H1 (cell line): ENCODE data around the gene MEF2A. TPM values are rescaled to one million over a fixed set of nuclear protein-coding genes. Genes with fewer than 3 reads are reported as not detected.

ENCODE experiments used
- EGR1 ChIP-seq: IDR thresholded peaks from 2 replicates; pipeline ENCODE4 v1.6.1; 2011; ENCODE audit warnings: low read depth, low read length, borderline replicate concordance
- FOSL1 ChIP-seq: IDR thresholded peaks from 2 replicates; pipeline ENCODE4 v1.6.1; 2011; ENCODE audit warnings: mild to moderate bottlenecking, low read depth, low read length, moderate library complexity; ENCODE audit not compliant: insufficient read depth
- polyA plus RNA-seq, 7 experiments: library from polyadenylated mRNA; depleted of rRNA in 3 of 7; stranded (reverse) in 5 of 7; unstranded in 2 of 7; fragments of >200 nt in 5 of 7; fragments of 200-250 nt in 2 of 7; gene quantifications; 1 replicate in 5 of 7; 2 replicates in 1 of 7; 4 replicates in 1 of 7; pipeline versions ENCODE4 v1.2.1 to v1.2.3, GENCODE V29; 2011 to 2013; ENCODE audit warnings: missing spikeins in 2 of 7, mixed read lengths in 2 of 7
- total RNA-seq: library from RNA; stranded (reverse); fragmentation: NEBNext Ultra II Directional; extraction: Animal tissue kit (Norgen Biotek cat#: 25700); gene quantifications from 2 replicates; pipeline ENCODE4 v1.2.1, GENCODE V29; 2021
- TF ChIP-seq, protein P1 (sequence below): fragments of 300-600 bp; sonication (generic); IDR thresholded peaks from 2 replicates; pipeline ENCODE4 v1.7.1; 2012; ENCODE audit warnings: low read length, moderate library complexity, mild to moderate bottlenecking, inconsistent platforms; ENCODE audit not compliant: insufficient replicate concordance

The MEF2A gene
- total and polyA plus RNA-seq, 2 of the 8 experiments (the other 6 are each of a cell fraction or from before 2014, with no cell fraction given) = 15.6 to 22.5 TPM

DNA sequence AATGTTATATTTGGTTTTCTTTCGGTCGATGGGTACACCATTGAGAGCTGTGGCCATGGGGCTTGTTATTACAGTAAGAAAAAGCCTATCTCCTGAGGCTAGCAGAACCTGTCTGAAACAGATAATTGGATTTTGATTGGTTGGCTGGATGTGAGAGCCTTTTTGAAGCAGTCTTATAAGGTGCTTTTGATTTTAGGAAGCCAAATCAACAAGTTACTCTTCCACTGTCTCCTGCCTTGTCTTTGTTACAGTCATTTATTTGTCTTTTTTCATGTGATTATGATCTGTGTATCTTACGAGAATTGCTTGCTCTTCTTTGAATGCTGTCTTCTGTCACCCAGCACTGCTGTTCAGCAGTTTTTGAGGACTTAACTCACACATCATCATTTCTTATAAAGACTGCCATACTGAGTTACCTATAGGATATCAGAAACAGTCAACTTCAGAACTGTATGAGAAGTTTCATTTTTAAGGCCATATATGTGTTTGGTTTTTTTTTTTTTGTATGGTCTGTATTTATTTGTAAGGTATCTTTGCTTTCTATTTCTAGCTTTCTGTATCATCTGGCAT, 51.1 kb downstream of the MEF2A start (continued):
- TF ChIP-seq, protein P1, sequence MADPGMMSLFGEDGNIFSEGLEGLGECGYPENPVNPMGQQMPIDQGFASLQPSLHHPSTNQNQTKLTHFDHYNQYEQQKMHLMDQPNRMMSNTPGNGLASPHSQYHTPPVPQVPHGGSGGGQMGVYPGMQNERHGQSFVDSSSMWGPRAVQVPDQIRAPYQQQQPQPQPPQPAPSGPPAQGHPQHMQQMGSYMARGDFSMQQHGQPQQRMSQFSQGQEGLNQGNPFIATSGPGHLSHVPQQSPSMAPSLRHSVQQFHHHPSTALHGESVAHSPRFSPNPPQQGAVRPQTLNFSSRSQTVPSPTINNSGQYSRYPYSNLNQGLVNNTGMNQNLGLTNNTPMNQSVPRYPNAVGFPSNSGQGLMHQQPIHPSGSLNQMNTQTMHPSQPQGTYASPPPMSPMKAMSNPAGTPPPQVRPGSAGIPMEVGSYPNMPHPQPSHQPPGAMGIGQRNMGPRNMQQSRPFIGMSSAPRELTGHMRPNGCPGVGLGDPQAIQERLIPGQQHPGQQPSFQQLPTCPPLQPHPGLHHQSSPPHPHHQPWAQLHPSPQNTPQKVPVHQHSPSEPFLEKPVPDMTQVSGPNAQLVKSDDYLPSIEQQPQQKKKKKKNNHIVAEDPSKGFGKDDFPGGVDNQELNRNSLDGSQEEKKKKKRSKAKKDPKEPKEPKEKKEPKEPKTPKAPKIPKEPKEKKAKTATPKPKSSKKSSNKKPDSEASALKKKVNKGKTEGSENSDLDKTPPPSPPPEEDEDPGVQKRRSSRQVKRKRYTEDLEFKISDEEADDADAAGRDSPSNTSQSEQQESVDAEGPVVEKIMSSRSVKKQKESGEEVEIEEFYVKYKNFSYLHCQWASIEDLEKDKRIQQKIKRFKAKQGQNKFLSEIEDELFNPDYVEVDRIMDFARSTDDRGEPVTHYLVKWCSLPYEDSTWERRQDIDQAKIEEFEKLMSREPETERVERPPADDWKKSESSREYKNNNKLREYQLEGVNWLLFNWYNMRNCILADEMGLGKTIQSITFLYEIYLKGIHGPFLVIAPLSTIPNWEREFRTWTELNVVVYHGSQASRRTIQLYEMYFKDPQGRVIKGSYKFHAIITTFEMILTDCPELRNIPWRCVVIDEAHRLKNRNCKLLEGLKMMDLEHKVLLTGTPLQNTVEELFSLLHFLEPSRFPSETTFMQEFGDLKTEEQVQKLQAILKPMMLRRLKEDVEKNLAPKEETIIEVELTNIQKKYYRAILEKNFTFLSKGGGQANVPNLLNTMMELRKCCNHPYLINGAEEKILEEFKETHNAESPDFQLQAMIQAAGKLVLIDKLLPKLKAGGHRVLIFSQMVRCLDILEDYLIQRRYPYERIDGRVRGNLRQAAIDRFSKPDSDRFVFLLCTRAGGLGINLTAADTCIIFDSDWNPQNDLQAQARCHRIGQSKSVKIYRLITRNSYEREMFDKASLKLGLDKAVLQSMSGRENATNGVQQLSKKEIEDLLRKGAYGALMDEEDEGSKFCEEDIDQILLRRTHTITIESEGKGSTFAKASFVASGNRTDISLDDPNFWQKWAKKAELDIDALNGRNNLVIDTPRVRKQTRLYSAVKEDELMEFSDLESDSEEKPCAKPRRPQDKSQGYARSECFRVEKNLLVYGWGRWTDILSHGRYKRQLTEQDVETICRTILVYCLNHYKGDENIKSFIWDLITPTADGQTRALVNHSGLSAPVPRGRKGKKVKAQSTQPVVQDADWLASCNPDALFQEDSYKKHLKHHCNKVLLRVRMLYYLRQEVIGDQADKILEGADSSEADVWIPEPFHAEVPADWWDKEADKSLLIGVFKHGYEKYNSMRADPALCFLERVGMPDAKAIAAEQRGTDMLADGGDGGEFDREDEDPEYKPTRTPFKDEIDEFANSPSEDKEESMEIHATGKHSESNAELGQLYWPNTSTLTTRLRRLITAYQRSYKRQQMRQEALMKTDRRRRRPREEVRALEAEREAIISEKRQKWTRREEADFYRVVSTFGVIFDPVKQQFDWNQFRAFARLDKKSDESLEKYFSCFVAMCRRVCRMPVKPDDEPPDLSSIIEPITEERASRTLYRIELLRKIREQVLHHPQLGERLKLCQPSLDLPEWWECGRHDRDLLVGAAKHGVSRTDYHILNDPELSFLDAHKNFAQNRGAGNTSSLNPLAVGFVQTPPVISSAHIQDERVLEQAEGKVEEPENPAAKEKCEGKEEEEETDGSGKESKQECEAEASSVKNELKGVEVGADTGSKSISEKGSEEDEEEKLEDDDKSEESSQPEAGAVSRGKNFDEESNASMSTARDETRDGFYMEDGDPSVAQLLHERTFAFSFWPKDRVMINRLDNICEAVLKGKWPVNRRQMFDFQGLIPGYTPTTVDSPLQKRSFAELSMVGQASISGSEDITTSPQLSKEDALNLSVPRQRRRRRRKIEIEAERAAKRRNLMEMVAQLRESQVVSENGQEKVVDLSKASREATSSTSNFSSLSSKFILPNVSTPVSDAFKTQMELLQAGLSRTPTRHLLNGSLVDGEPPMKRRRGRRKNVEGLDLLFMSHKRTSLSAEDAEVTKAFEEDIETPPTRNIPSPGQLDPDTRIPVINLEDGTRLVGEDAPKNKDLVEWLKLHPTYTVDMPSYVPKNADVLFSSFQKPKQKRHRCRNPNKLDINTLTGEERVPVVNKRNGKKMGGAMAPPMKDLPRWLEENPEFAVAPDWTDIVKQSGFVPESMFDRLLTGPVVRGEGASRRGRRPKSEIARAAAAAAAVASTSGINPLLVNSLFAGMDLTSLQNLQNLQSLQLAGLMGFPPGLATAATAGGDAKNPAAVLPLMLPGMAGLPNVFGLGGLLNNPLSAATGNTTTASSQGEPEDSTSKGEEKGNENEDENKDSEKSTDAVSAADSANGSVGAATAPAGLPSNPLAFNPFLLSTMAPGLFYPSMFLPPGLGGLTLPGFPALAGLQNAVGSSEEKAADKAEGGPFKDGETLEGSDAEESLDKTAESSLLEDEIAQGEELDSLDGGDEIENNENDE = no peak
- TF ChIP-seq EGR1 (no peak), FOSL1 (no peak)
- TF ChIP-seq, all 59 proteins: peak for 0
